Measurements from ENCODE around the gene RAB30.
"Not testable (repeated sequence)": the region's sequence is repeated elsewhere in the genome, so short reads cannot be mapped to it uniquely, and the experiment has no call there.

The RAB30 gene

DNA sequence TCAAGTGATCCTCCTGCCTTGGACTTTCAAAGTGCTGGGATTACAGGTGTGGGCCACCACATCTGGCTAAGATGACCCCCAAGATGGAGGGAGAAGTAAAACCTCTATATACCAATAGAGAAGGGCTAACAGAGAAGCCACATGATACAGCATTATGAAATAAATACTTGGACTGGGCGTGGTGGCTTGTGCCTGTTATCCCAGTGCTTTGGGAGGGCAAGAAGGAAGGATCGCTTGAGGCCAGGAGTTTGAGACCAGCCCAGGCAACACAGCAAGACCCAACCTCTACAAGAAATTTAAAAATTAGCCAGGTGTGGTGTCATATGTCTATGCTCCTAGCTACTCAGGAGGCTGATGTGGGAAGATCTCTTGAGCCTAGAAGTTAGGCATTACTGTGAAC is 61.7 kb downstream of the RAB30 start:
- no peak for DNase-seq (ENCODE audit: low read depth)

DNA sequence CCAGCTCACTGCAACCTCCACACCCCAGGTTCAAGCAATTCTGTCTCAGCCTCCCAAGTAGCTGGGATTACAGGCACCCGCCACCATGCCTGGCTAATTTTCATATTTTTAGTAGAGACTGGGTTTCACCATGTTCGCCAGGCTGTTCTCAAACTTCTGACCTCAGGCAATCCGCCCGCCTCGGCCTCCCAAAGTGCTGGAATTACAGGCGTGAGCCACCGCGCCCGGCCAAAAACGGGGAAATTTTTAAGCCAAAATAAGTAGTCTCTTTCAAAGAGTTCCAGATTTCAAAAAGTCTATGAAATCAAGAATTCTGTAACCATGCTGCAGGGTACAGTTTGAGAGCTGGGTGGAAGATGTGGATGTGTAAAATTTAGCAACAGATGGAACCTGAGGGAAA is 62.6 kb downstream of the RAB30 start:
- not testable (repeated sequence) for DNase-seq (ENCODE audit: low read depth)

DNA sequence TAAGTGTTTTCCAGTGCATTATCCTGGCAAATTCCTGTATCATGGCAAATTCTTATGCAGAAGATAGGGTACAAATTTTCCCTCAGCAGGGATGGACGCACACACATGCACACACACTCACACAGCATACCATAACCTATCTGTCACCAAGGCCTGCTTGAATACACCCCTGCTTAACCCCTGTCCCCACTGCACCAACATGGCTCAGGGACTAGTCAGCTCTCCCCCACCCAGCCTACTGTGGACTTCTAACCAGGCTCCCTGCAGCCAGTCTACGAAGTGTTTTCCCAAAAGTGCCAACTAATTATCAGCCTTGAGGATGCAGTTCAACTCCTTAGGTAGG is 63.1 kb downstream of the RAB30 start:
- no peak for DNase-seq (ENCODE audit: low read depth)

DNA sequence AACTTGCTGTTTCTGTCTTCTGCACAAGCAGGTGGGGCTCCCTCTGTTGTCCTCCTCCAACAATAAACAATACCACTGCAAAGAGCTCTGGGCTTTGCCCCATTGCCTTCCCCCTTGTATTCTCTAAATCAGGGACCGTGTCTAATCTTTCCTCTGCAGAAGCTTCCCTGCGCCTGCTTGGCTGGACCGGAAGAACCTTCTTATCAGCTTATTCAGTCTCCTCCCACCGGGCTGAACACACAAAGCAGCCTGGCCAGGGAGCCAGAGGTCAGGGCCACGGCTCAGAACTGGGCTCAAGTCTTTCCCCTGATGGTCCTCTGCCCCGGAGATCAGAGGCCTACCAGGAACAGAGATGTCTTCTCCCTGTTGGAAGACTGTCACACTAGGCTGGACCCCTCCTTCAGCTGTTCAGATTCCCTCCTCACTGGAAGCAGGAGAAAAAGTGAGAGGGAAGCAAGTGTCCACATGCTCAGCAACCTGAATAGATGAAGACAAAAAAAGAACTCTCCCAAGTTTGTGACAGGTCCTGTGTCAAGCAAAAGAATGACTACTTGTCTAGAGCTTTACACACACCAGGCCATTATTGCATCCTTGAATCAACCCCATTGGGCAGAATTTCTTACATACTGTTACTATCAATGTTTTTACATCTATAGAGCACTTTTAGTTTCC is 63.7 kb downstream of the RAB30 start:
- DNase-seq (ENCODE audit: low read depth), result no peak

DNA sequence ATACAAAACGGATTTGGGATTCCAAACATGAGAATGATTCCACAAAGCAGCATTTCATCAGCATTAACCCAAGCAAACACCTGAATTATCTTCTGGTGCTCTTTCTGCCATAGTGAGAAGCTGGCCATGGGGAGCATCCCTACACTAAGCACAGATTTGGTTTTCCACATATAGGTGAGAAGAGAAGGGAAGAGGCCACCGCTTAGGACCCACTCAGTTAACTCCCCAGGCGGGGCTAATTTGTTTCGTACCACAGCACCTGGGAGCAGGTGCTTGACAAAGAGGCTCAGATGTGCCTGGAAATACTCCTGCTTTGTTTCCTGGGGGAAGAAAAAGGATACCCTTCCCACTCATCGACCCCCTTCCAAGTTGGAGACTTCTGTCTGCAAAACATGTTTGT is 64.2 kb downstream of the RAB30 start:
- DNase-seq (ENCODE audit: low read depth), result no peak

DNA sequence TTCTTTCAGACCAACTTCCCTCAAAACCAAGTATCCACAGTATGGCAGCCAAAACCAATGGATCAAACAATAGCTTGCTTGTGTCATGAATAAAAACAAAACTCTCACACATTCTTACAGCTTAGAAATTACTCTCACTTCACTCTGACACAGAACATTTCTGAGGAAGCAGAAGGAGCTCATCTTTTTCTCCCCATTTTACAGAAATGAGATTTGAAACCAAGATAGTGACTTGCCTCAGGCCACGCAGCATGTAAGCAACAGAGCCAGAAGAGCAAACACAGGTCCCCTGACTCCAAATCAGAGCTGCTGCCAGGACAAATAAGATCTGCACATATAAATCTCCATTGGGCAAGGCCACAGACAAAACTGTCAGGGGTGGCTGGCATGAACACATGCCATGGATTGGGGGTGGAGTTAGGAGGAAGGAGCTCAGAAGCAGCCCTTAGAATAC is 64.8 kb downstream of the RAB30 start:
- DNase-seq (ENCODE audit: low read depth), result no peak

DNA sequence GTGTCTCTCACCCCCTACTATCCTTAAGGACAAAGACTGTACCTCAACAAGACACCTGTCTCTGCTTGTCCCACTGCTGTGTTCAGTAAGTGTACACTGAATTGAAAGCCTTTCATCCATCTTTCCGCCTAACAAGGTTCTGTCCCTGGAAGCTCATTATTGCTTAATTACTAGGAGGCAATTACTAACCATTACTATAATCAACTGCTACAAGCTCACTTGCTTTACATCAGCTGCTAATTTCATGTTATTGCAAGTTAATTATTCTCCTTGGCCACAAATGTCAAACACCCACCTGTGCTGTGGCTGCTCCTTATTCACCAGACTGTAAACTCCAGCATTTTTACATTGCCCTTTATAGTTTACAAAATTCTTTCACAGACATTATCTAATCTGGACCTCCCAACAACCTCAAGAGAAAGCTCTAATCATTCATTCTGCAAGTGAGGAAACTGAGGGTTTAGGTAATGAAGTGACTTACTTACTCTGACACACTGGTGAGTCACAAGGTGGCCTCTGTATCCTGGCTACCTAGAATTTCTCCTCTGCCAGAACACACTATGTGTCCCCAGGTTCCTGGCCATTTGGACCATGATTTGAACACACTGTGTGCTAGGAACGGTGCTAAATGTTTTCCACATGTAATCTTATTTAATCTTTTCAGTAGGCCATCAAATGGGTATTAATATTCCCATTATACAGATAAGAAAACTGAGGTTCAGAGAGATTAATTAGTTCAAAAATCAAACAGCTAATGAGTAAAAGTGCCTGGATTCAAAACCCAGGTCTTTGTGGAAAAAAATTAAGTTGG is 66.7 kb downstream of the RAB30 start:
- DNase-seq (ENCODE audit: low read depth), result no peak

DNA sequence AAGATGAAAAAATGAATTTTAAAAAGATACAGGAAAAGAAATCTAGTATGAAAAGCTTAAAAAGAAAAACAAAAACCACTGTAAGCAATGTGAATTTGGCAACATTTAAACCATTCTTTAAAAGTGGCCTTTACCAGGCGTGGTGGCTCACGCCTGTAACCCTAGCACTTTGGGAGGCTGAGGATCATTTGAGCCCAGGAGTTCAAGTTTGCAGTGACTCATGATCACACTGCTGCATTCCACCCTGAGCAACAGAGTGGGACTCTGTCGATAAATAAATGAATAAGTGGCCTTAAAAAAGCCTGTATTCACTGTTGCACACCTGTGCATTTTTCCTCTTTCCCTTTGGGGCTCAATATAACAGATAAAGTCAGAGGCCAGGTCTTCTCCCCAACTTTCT is 69.2 kb downstream of the RAB30 start:
- no peak for DNase-seq (ENCODE audit: low read depth)

DNA sequence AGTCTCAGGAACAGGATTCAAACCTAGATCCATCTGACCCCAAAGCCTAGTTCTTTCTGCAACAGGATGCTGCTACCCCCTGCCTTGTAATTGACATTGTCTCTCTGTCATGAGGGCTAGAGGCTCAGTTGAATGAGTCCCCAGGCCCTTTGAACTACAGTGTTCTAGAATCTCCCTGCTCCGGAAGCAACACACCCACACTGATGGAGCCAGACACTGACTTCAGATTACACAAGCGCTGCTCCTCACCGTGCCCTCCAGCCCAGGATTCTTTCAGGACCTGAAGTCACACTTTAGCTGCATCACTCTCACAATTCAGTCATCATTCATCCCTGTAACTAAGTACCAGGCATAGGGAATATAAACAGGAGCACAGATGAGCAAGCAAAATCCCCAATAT is 69.6 kb downstream of the RAB30 start:
- DNase-seq (ENCODE audit: low read depth), result no peak

DNA sequence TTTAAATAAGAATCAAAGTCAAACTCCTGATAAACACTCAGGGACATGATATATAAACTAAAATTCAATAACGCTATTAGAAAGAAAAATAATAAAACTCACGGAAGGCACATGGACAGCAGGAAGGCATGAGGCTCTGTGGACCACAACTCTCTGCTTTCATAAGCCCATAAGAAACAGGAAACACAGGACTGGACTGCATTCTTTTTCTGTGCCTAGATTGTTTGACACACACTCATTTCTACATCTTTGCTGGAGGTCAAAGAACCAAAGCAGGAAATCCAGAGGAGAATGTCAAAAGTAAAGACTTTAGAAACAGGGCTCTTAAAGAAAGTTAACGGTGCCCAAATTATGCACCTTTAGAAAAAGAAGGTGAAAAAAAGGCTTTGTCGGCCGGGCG is 71.3 kb downstream of the RAB30 start:
- no peak for DNase-seq (ENCODE audit: low read depth)

DNA sequence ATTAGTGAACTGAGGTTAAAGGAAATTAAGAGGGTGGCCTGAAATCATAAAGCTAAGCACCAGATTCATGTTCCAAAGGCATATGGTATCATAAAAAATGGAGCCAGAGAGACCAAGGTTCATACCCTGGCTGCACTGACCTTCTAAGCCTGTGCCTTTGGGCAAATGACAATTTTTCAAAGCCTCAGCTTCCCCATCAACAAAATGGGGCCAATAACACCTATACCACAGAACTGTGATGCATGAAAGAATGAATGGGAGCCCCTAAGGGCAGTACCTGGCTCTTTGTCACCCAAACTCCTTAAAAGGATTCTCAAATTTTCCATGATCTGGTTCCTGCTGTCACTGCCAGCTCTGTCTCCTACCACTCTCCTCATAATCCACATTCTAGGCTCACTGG is 72.5 kb downstream of the RAB30 start:
- DNase-seq (ENCODE audit: low read depth), result no peak

DNA sequence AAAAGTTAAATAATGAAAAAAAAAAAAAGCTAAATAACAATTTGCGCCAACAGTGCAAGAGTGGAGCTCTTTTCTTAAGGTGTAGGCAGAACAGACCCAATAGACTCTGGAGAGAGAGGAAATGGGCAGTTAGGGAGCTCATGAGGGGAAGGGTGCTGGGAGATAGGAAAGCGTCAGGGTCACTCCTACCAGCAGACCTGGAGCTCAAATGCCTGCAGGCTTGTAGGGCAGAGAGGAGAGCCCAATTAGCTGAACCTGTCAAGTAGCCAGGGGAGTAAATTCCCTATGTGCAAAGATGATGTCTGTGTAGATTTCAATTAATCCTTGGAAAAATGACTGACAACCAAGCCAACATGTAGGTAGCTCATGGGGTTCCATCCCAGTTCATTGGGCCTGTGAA is 73.0 kb downstream of the RAB30 start:
- DNase-seq (ENCODE audit: low read depth), result no peak

DNA sequence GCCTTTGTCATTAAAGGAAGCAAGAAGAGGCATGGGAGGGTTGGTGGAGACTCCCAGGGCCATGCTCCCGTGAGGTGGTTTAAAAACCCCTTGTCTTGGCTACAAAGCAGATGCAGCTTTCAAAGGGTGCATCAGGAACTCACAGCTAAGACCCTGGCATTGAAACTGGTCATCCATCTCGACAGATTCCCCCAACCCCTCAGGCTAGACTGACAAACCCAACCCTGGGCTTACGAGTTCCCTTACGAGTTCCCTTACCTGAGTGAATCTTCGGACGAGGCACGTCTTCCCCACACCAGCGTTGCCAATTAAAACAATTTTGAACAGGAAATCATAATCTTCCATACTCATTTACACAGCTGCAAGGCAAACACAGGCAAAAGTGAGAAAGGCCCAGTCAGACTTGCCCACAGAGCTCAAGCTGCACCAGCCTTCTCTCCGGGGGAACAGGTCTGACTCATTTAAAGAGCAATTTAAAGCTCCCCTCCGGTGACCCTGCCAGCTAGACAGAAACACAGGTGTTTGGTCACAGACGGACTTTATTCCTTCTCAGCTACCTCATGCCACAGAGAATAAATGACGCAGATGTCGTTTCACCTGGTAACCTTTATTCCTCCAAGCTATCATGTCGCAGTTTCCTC is 74.6 kb downstream of the RAB30 start:
- DNase-seq (ENCODE audit: low read depth), result no peak

DNA sequence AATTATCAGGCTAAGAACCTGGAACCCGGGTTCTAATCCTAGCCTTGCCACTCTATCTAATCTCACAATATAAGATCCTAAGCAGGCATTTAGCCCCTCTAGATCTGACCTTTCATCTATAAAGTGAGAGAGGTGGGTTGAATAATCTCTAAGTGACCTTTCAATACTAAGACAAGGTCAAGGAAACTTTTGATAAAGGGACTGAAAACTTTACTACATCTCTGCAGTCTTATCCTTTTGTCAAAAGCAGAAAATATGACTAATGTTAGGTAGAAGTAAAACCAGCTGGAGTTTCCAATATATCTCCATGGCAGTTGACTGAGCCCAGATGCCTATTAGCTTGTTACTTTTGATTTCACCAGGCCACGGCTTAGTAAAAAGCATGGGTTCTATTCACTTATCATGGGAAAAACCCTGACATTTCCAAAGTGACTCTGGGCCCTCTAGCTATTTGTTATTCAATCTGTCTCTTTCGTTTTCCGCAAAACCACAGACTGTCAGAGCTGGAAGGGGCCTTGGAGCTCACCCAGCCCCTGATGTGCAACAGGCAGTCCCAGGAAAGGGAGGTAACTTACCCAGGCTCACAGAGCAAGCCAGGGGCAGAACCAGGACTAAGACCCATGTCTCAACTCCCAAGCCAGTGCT is 75.8 kb downstream of the RAB30 start:
- no peak for DNase-seq (ENCODE audit: low read depth)

DNA sequence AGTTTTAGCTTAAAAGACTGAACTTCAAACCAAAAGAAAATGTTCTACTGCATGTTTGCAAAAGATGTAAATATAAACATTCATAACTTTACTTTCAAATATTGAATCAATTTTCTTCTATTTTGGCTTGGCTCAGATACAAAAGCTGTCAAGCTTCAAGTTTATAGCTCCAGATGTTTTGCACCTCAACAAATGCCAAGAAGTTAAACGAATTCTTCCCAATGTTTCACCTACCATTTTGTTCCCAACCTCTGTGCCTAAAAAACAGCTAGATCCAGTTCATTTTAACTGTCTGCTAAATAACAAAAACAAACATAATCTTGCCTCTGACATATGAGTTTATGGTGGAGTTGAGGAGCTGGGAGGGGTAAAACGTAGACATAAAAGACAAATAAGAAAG is 76.5 kb downstream of the RAB30 start:
- no peak for DNase-seq (ENCODE audit: low read depth)

DNA sequence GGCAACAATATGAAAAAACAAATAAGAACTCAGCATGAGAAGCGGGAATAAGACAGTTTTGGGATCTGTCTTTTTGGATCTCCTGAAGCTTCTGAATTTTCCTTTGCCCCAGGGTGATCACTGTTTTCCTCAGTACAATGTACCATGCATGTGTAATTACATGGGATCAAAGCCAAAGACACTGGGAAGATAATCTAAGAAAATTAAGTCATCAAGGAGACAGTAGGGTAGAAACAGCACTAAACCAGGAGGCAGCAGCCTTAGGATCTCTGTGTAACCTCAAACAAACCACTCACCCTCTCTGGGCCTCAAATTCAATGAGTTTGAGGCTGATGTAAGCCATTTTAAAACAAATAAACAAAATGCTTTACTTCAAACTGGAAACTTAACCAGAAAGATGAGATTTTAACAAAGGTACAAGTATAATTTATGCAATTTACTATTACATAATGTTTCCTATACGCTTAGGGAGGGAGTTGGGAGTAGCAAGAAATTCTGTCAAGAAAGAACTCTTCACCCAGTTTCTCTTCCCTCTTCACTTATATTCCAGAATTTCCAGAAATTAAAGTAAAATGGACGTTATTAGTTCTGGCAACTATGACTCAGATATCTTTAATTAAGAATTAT is 77.0 kb downstream of the RAB30 start:
- DNase-seq (ENCODE audit: low read depth), result no peak

DNA sequence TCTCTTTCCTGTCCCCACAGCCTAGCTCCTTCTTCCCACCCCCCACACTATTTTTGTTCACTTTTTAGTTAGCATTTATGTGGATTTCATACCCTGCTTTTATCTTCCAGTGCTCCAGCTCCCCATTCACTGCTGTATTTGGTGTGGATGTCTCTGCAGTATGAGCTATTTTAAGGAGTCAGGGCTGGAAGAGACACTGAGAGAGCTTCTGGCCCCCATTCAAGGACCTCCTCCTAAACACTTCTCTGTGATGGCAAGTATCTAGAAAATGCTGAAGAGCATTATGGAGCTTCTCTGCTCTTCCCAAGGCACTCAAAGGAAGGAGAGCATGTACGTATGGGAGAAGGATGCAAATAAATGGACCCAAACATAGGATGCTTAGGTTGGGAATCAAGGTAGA is 79.5 kb downstream of the RAB30 start:
- no peak for DNase-seq (ENCODE audit: low read depth)

DNA sequence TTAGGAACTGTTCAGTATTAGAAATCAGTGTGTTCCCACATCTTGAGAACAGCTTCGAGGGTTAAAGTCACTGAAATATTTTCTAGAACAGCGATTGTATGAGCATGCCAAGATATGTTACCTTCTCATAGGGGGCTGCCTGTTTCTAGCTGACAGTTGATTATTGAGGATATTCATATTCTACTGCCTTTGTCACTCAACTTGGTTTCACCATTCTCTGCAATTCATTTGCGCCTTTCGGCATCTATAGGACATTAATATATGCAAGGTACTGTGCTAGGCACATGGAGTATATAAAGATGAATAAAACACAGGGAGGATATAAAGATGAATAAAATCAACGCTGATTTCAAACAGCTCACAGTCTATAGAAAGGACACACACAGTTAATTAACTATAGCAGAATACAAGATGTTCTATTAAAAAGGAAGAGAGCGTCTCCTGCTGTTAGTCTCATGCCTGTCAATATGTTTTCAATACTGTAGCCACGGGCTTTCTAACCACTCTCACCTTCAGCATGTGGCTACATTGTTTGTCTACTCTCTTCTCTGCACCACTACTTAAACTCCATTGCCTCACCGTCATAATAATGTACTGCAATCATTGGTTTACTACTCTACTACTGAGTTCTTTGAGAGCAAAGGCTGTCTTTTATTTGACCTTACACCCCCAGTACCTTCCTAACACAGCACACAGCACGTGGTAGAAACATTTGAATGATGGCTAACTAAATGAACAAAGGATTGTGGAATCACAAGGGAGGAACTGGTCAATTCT is 81.9 kb downstream of the RAB30 start:
- no peak for DNase-seq (ENCODE audit: low read depth)

DNA sequence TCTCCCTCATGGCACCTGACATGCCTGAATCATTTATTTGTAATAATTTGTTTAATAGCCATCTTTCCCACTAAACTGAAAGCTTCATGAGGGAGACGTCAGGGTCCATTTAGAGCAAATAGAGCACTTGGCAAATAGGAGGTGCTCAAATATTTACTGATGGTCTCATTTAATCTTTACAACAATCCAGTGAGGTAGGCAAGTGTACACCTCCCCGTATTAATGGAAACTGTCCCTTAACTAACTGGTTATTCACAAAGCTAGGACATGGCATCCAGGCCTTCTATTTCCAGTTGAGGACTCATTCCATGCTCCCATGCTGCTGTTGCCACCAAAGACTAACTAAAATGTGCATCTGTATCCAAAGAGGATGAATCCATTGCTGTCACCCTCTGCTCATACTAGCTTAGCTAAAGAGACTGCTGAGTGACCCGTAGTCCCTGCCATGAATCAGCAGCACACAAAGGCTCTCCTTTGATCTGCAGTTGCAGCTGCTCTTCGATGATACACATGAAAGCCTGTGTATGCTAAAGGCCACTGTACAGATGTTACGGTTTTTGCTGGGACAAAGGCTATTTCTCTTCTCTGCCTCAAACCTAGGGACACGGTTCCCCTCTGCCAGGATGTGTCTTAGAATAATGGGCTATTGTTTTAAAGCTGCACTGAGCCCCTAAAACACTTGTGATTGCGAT is 82.6 kb downstream of the RAB30 start:
- no peak for DNase-seq (ENCODE audit: low read depth)

DNA sequence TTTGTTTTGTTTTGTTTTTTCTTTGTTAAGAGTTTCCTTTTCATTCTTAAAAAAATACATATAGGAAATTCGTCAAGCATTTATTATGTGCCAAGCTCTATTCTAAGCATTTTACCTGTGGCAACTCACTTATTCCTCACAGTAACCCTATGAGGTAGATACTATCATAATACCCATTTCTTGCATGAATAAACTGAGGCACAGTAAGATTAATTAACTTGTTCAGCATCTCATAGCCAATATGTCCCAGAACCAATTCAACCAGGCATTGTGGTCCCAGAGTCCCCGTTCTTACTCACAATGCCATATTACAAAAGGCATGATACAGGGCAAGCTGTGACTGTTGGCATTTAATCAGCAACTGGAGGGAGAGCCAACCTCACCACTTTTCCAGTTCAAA is 83.7 kb downstream of the RAB30 start:
- DNase-seq (ENCODE audit: low read depth), result no peak

DNA sequence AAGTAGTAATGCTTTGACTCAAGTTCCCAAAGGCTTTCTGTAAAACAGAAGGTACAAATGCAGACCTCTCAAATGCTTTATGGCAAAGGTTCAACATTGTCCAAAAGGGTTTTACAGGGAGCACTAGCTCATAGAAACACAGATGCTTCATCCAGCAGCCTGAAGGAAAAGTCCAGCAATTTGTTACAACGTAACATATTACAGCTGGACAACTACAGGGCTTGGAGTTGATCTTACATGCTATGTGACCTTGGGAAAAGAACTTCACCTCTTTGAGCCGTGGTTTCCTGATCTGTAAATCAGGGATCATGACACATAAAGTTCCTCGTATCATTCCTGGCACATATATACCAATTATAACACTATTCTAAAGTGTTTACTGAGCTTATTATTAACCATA is 85.3 kb downstream of the RAB30 start:
- no peak for DNase-seq (ENCODE audit: low read depth)
